GM18520 (cell line): ENCODE results near the gene APBA1.

Experiments
- ATAC-seq: cut with Tn5 transposase; IDR thresholded peaks from one replicate; pipeline ENCODE4 v1.9.1; 2021; ENCODE audit not compliant: unreplicated experiment

Gene APBA1

DNA sequence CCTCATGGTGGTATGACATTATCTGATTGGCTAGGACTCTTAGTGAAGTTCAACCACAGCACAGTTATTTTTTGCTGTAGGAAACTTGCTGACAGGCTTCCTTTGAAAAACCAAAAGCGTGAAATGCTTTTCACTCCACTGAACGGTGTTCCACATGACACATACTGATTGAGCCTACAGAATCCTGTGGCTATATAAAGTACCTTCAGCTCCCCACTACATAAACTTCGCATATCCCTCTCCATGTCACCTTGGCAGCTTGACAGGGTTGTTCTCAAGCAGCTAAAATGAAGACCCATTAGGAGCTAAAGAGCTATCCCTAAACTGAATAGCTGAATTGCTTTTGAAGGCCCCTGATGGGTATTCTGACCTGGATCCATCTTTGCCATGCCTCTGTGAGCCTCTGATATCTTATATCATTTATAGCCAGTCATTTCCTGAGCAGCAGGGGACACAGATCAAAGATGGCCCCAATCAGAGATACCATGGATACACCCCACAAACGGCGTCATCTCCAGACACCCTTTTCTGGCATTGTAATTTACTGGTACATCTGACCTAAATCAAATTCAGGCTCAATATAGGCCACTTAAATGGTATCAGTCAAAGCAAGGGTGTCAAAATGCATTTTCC lies 91.5 kb downstream of the APBA1 start:
- no peak for ATAC-seq

DNA sequence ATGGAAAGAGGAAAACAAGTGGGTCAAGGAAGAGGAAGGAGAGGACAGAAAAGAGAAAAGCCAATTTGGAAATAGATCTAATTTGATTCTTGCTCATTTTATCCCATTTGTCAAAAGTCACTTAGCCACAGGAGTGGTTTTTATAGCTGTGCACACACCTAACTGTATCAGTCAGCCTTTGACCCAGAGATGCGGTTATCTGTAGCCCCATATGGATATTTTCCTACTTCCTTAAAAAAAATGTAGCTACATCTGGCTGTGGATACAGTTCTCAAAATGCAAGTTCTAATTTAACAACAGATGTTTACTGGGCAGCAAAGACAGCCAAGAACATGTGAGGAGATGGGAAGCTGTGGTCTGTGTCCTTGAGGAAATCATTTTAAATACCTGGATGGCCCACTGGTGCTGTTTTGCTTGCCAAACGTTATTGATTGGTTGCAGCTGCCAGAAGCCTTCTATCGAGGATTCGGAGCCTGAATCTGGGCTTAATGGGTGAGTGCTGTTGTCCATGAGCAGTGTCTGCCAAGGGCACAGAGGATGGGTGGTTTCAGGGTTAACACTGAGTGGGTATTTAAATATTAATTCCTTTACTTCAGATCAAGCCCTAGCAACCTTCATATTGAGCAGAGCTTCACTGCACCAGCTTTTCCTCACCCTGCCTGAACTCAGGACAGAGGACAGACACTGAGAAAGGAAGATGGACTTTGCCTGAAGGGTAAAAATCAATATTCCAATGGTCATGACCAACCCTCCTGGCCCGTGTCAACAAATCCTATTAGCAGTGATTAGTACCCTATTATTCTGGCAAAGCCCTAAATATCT lies 92.2 kb downstream of the APBA1 start:
- no peak for ATAC-seq

- ATAC-seq: no peak
These were observed 93.0 kb downstream of the APBA1 start for GRCh38 chr9:69579032-69579758.

DNA sequence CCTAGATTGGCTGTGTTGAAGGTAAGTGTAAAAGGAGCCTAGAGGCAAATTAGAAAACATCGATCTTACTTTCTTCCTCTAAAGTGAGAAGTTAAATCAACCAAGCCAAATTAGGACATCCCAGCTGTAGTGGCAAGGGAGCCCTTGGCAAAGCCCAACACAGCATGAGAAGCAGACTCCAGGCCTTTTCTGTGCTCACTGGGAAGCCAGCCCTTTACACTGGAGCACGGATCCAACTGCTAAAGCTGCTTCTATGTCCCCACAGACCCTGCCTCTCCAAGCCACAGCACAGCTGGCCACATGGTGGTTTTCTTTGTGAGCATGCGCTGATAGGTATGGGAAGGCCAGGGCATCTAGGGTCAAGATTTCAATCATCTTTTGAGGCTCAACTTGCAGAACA lies 94.1 kb downstream of the APBA1 start:
- ATAC-seq: no peak

GRCh38 chr9:69577123-69577522 lies 95.0 kb downstream of the APBA1 start:
- ATAC-seq: no peak

GRCh38 chr9:69574057-69574456 lies 98.1 kb downstream of the APBA1 start:
- no peak for ATAC-seq

DNA sequence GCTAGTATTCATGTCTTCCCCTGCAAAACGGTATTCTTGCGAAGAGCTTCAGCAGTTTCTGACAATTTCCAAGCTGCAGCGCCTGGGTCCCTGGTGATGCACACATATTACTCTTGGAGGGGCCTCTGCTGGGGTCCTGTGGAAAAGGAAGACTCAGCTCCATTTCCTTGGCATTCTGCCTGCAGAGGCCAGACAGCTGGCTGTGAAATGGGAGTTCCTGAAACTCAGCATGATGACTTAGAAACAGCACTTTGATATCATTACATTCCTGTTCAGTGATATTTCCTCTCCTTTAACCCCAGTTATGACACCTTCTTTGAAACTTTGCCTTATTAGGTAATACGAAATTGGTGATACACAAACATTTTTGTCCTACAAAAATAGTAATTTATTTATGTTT lies 98.5 kb downstream of the APBA1 start:
- no peak for ATAC-seq

DNA sequence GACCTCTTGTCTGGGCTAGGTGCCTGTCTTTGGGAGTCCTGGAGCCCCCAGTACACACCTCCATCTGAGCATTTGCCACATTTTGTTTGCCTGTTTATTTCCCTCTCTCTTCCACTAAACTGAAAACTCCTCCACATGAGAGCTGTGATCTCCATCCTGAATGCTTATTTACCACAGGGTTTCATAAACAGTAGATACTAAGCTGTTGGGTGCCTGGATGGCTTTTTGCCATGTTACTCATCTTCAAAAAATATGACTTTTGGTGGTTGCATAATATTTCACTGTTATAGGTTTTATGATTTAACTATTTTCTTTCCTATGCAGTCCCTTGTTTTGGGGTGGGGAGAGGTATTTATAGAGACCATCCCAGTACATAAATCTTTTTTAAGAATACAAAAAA lies 99.6 kb downstream of the APBA1 start:
- no peak for ATAC-seq

DNA sequence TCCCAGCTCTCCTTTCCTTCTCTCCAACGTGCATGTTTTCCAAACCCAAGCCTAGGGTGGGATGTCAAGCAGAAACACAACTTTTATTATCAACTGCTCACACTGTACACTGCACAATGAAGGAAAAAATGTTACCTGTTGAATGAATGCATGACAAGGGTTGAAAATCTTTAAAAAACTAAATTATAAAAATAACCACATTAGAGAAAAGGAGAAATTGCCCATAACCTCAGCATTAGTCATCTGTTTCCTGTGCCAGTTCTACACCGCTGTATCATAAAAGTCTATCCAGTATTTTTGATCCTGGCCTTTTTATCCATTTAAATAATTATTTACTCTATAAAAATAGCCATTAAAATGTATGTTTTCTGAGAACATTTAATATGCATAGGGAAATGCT lies 101.1 kb downstream of the APBA1 start:
- ATAC-seq: no peak

- no peak for ATAC-seq
These were observed 102.3 kb downstream of the APBA1 start for GRCh38 chr9:69569738-69570451.

- ATAC-seq: no peak
These were observed 107.6 kb downstream of the APBA1 start for GRCh38 chr9:69564557-69564956.

- ATAC-seq: no peak
These were observed 113.0 kb downstream of the APBA1 start for GRCh38 chr9:69559126-69559525.

DNA sequence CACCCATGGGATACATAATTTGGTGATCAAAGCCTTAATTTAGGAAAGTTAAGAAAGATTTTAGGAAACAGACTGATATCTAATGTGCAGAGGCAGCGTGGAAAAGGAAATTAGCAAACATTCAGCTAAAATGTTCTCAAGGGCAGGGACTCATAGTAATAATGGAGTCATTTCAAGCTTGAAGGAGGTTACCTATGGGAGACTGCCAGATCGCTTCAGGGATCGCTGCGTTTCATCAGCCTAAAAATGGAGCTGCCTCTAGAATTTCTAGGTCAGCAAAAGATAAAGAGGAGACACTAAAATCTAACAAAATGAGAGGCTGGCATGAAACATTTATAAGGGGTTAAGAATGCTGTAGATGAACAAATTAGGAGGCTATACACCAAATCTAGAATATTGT lies 115.5 kb downstream of the APBA1 start:
- no peak for ATAC-seq

DNA sequence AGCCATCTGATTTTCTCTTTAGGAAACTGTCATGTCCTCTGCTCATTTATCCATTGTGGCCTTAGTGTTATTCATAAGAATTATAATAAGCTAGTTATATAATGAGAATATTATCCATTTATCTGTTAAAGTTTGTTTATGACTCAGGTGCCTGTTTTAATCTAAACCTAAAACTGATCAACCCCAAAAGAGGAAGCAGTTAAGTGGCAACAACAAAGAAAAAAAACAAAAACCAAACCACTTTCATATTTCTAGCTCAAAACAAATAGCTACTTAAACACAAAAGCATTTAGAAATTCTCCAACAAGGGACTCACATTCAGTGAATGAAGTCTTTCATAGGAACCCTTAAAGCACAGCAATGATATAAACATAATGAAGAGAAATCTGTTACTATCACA lies 116.4 kb downstream of the APBA1 start:
- ATAC-seq: no peak

DNA sequence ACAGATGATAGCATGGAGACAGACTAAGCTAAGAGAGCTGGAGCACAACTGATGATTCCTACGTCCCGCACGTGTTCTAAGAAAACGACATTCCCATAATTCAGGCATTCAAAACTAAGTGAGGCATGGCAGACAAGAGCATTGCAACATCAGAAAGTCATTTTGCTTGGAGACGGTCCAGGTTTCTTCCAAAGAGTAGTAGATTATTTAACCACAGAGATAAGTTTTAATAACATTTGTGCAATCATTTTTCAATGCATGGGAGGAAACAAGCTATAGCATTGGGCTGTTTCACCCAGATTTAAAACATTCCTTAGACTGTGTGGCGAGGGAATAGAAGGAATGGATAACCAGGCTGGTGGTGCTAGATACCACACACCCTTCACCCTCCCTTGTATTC lies 117.2 kb downstream of the APBA1 start:
- ATAC-seq: no peak

- no peak for ATAC-seq
These were observed 122.6 kb downstream of the APBA1 start for GRCh38 chr9:69549310-69550202.

GRCh38 chr9:69548681-69549080 lies 123.5 kb downstream of the APBA1 start:
- no peak for ATAC-seq

- no peak for ATAC-seq
These were observed 125.9 kb downstream of the APBA1 start for GRCh38 chr9:69546265-69546664.

GRCh38 chr9:69542942-69543704 lies 129.0 kb downstream of the APBA1 start:
- no peak for ATAC-seq

GRCh38 chr9:69542058-69542457 lies 130.1 kb downstream of the APBA1 start:
- no peak for ATAC-seq
